Endometrial microvascular endothelial cells (primary cell): ENCODE results near the gene COQ10B. TPM values are rescaled to one million over a fixed set of nuclear protein-coding genes. Genes with fewer than 3 reads are reported as not detected.
"Not testable (repeated sequence)": the region's sequence is repeated elsewhere in the genome, so short reads cannot be mapped to it uniquely, and the experiment has no call there.

Experiments
- in situ Hi-C: cut with HindIII; loops from 2 replicates; pipeline ENCODE4 v1.10.0; 2017; ENCODE audit warnings: low sequenced_read_pairs, low pct_unique_long_range_greater_than_20kb; ENCODE audit errors: inconsistent ontology term
- total RNA-seq: library from RNA; depleted of rRNA; stranded (reverse); fragments of >200 nt; gene quantifications from one replicate; pipeline ENCODE4 v1.2.3, GENCODE V29; 2015; ENCODE audit errors: inconsistent ontology term

COQ10B gene
- total RNA-seq: 24.3 TPM

- in situ Hi-C loops: no loop called here
These were observed at the start of gene COQ10B for GRCh38 chr2:197453123-197453913. Gene COQ10B, plus strand, starts transcription at chr2:197453552. Its CDS starts 9 bp downstream, at chr2:197453561.

- in situ Hi-C loops: no loop called here
These were observed 47.8 kb upstream of the COQ10B start for GRCh38 chr2:197405582-197405981.

- in situ Hi-C loops: no loop called here
These were observed 39.3 kb upstream of the COQ10B start for GRCh38 chr2:197414039-197414438.

- in situ Hi-C loops: no loop called here
These were observed 38.8 kb upstream of the COQ10B start for GRCh38 chr2:197414515-197414914.

- in situ Hi-C loops: no loop called here
These were observed 37.1 kb upstream of the COQ10B start for GRCh38 chr2:197416268-197416667.

GRCh38 chr2:197419438-197419837 is 33.9 kb upstream of the COQ10B start:
- in situ Hi-C loops: no loop called here

- in situ Hi-C loops: no loop called here
These were observed 30.0 kb upstream of the COQ10B start for GRCh38 chr2:197423307-197423706.

GRCh38 chr2:197425550-197425949 is 27.8 kb upstream of the COQ10B start:
- in situ Hi-C loops: no loop called here

- in situ Hi-C loops: no loop called here
These were observed 26.4 kb upstream of the COQ10B start for GRCh38 chr2:197426723-197427603.

- in situ Hi-C loops: no loop called here
These were observed 25.4 kb upstream of the COQ10B start for GRCh38 chr2:197427986-197428385.

- in situ Hi-C loops: no loop called here
These were observed 21.5 kb upstream of the COQ10B start for GRCh38 chr2:197431858-197432257.

GRCh38 chr2:197432527-197432926 is 20.8 kb upstream of the COQ10B start:
- in situ Hi-C loops: not testable (repeated sequence)

GRCh38 chr2:197433780-197434438 is 19.4 kb upstream of the COQ10B start:
- in situ Hi-C loops: no loop called here

GRCh38 chr2:197434541-197435513 is 18.5 kb upstream of the COQ10B start, which contains the start of gene SF3B1:
Gene SF3B1, minus strand, starts transcription at chr2:197435028. Its CDS starts 29 bp downstream, at chr2:197434999.
- in situ Hi-C loops: no loop called here

- in situ Hi-C loops: no loop called here
These were observed 17.5 kb upstream of the COQ10B start for GRCh38 chr2:197435598-197436420.

GRCh38 chr2:197437380-197437779 is 16.0 kb upstream of the COQ10B start:
- in situ Hi-C loops: no loop called here

- in situ Hi-C loops: no loop called here
These were observed 10.5 kb upstream of the COQ10B start for GRCh38 chr2:197442857-197443256.
